HG03432 (cell line): ENCODE measurements around the gene PATE3.

Experiments used
- ATAC-seq: cut with Tn5 transposase; IDR thresholded peaks from one replicate; pipeline ENCODE4 v1.9.1; 2021; ENCODE audit warnings: mild to moderate bottlenecking, moderate library complexity; ENCODE audit not compliant: unreplicated experiment

The PATE3 gene

GRCh38 chr11:125787827-125788226, at the start of gene PATE3:
PATE3 (plus strand) TSS chr11:125788127; CDS start chr11:125788152, 25 bp downstream.
- no peak for ATAC-seq

- no peak for ATAC-seq
These were observed 47.3 kb upstream of the PATE3 start for GRCh38 chr11:125740617-125741016.

GRCh38 chr11:125743681-125744080, 44.2 kb upstream of the PATE3 start:
- no peak for ATAC-seq

- no peak for ATAC-seq
These were observed 41.9 kb upstream of the PATE3 start, which contains the start of gene PATE1 for GRCh38 chr11:125745979-125746378. PATE1 (plus strand) TSS chr11:125746279; CDS start chr11:125746305, 26 bp downstream.

- ATAC-seq: no peak
These were observed 37.3 kb upstream of the PATE3 start for GRCh38 chr11:125750629-125751028.

GRCh38 chr11:125756050-125756449, 31.9 kb upstream of the PATE3 start:
- ATAC-seq: no peak

- no peak for ATAC-seq
These were observed 25.5 kb upstream of the PATE3 start for GRCh38 chr11:125762445-125762844.

- no peak for ATAC-seq
These were observed 24.4 kb upstream of the PATE3 start for GRCh38 chr11:125763483-125763882.

GRCh38 chr11:125766251-125766650, 21.7 kb upstream of the PATE3 start:
- ATAC-seq: no peak

- no peak for ATAC-seq
These were observed 19.4 kb upstream of the PATE3 start for GRCh38 chr11:125768336-125769046.

GRCh38 chr11:125770583-125770982, 17.3 kb upstream of the PATE3 start:
- ATAC-seq: no peak

- no peak for ATAC-seq
These were observed 15.0 kb upstream of the PATE3 start for GRCh38 chr11:125772834-125773505.

GRCh38 chr11:125773516-125773915, 14.4 kb upstream of the PATE3 start:
- no peak for ATAC-seq

GRCh38 chr11:125777309-125777708, 10.6 kb upstream of the PATE3 start:
- ATAC-seq: no peak

GRCh38 chr11:125778728-125779127, 9.2 kb upstream of the PATE3 start, which contains the start of gene PATE2:
PATE2 (minus strand) TSS chr11:125778828; CDS start chr11:125778773, 55 bp downstream.
- no peak for ATAC-seq

GRCh38 chr11:125784678-125785077, 3.2 kb upstream of the PATE3 start:
- no peak for ATAC-seq

GRCh38 chr11:125790825-125791224, 2.9 kb downstream of the PATE3 start:
- no peak for ATAC-seq

- ATAC-seq: no peak
These were observed 9.7 kb downstream of the PATE3 start for GRCh38 chr11:125797641-125798040.

GRCh38 chr11:125799808-125800207, 11.9 kb downstream of the PATE3 start:
- ATAC-seq: no peak

GRCh38 chr11:125802387-125802786, 14.5 kb downstream of the PATE3 start:
- no peak for ATAC-seq

- no peak for ATAC-seq
These were observed 20.0 kb downstream of the PATE3 start for GRCh38 chr11:125807909-125808308.

- ATAC-seq: no peak
These were observed 45.1 kb downstream of the PATE3 start, which contains the start of gene PATE4 for GRCh38 chr11:125833016-125833415. PATE4 (plus strand) TSS chr11:125833316; CDS start chr11:125833360, 44 bp downstream.
